Peyer's patch (tissue), 4 donors: ENCODE measurements around the gene ENAH. TPM values are rescaled to one million over a fixed set of nuclear protein-coding genes. Genes with fewer than 3 reads are reported as not detected.

Source experiments
- DNase-seq, 3 donors: peaks; one replicate each; pipeline ENCODE4 v3.0.0-alpha.2; 2017 to 2019
- H3K27ac ChIP-seq, 4 donors: fragments of 200-600 bp; sonication (generic); one replicate each; pipeline ENCODE4 v1.5.1; 2016 to 2019
- H3K27me3 ChIP-seq, 2 donors: fragments of 200-600 bp; sonication (generic); one replicate each; pipeline ENCODE4 v1.5.1; 2019
- H3K36me3 ChIP-seq, 3 donors: fragments of 200-600 bp; sonication (generic); one replicate each; pipeline ENCODE4 v1.5.1; 2016 to 2019
- H3K4me1 ChIP-seq, 4 donors: fragments of 200-600 bp; sonication (generic); one replicate each; pipeline ENCODE4 v1.5.1; 2016 to 2019
- H3K4me3 ChIP-seq, 4 donors: fragments of 200-600 bp; sonication (generic); 1 replicate in 3 of 4; 2 replicates in 1 of 4; pipeline ENCODE4 v1.5.1; 2016 to 2019; ENCODE audit warnings: mild to moderate bottlenecking in 1 of 4
- H3K9me3 ChIP-seq, 4 donors: fragments of 200-600 bp; sonication (generic); one replicate each; pipeline ENCODE4 v1.5.1; 2016 to 2019; ENCODE audit warnings: mild to moderate bottlenecking in 1 of 4
- CTCF ChIP-seq, 6 experiments: fragments of 450-650 bp in 4 of 6; fragments of 200-600 bp in 2 of 6; sonication (generic) in 1 of 6; IDR thresholded peaks; one replicate each; pipeline ENCODE4 v1.5.1; 2017 to 2019; ENCODE audit warnings: antibody characterized with exemption in 6 of 6, mild to moderate bottlenecking in 3 of 6, moderate library complexity in 1 of 6
- POLR2A ChIP-seq, 2 donors: fragments of 450-650 bp; IDR thresholded peaks; one replicate each; pipeline ENCODE4 v1.5.1; 2017; ENCODE audit warnings: antibody characterized with exemption in 2 of 2, mild to moderate bottlenecking in 2 of 2, moderate library complexity in 2 of 2
- total RNA-seq, 4 donors: library from RNA; depleted of rRNA; stranded (reverse); fragments of >200 nt; gene quantifications; one replicate each; pipeline ENCODE4 v1.1.0, GENCODE V29; 2016

ENAH gene
- total RNA-seq, 4 donors from 2014 or later: 7.6 to 51.2 (median 16.5) TPM

- Histone ChIP-seq H3K9me3 (no peaks in the 10 kb centered on the region), H3K4me1 (peaks cover 0 to 15% (median 4%) of the 10 kb centered on the region in 4 donors), H3K27me3 (no peaks in the 10 kb centered on the region), H3K36me3 (no peaks in the 10 kb centered on the region), H3K4me3 (peak overlapping the region; percentile 35 to 56 (median 40)), H3K27ac (peak overlapping the region; percentile 74 to 95 (median 87))
- no peak for TF ChIP-seq CTCF (IDR thresholded peaks at IDR 0.05)
- peak in 1 of 2 donors; percentile 35 for TF ChIP-seq POLR2A (IDR thresholded peaks at IDR 0.05)
- DNase-seq: peak; percentile 49 to 94 (median 91)
Measured at GRCh38 chr1:225467193-225468020, 185.5 kb downstream of the ENAH start.

GRCh38 chr1:225466848-225467192, 186.1 kb downstream of the ENAH start:
- DNase-seq: no peak
- Histone ChIP-seq H3K27me3 (no peaks in the 10 kb centered on the region), H3K4me3 (peak overlapping the region in 1 of 4 donors; percentile 56), H3K4me1 (peaks cover 0 to 15% (median 4%) of the 10 kb centered on the region in 4 donors), H3K36me3 (no peaks in the 10 kb centered on the region), H3K27ac (peak overlapping the region; percentile 74 to 95 (median 87)), H3K9me3 (no peaks in the 10 kb centered on the region)
- TF ChIP-seq CTCF (IDR thresholded peaks at IDR 0.05): no peak
- TF ChIP-seq POLR2A (IDR thresholded peaks at IDR 0.05): no peak

GRCh38 chr1:225465793-225466517, 187.0 kb downstream of the ENAH start:
- DNase-seq: no peak
- Histone ChIP-seq H3K9me3 (no peaks in the 10 kb centered on the region), H3K27ac (peak overlapping the region in 2 of 4 donors; percentile 55 to 94), H3K4me1 (peaks cover 0 to 18% (median 4%) of the 10 kb centered on the region in 4 donors), H3K27me3 (no peaks in the 10 kb centered on the region), H3K36me3 (no peaks in the 10 kb centered on the region), H3K4me3 (no peak overlapping the region)
- TF ChIP-seq CTCF (IDR thresholded peaks at IDR 0.05) (no peak), POLR2A (IDR thresholded peaks at IDR 0.05) (no peak)

GRCh38 chr1:225464851-225465792, 187.8 kb downstream of the ENAH start:
- no peak for DNase-seq
- TF ChIP-seq CTCF (IDR thresholded peaks at IDR 0.05) (no peak), POLR2A (IDR thresholded peaks at IDR 0.05) (no peak)

More at GRCh38 chr1:225464851-225465792, 187.8 kb downstream of the ENAH start:
- Histone ChIP-seq H3K36me3 (no peaks in the 10 kb centered on the region), H3K27ac (peak overlapping the region in 1 of 4 donors; percentile 55), H3K4me1 (peaks cover 0 to 27% (median 4%) of the 10 kb centered on the region in 4 donors), H3K4me3 (no peak overlapping the region), H3K27me3 (no peaks in the 10 kb centered on the region), H3K9me3 (no peaks in the 10 kb centered on the region)
